GM18499 (cell line): ENCODE data around the gene XAF1.
"Not testable (repeated sequence)": the region's sequence is repeated elsewhere in the genome, so short reads cannot be mapped to it uniquely, and the experiment has no call there.

Experiments used
- ATAC-seq: cut with Tn5 transposase; IDR thresholded peaks from one replicate; pipeline ENCODE4 v1.9.1; 2021; ENCODE audit warnings: moderate number of reproducible peaks; ENCODE audit not compliant: insufficient read depth, unreplicated experiment

Gene XAF1

GRCh38 chr17:6753006-6753445 lies 2.8 kb upstream of the XAF1 start:
- no peak for ATAC-seq

GRCh38 chr17:6753546-6753945 lies 2.3 kb upstream of the XAF1 start:
- no peak for ATAC-seq

GRCh38 chr17:6755281-6755680 lies 565 bp upstream of the XAF1 start:
- ATAC-seq: no peak

- ATAC-seq: no peak
These were observed 682 bp downstream of the XAF1 start for GRCh38 chr17:6756425-6757031.

- no peak for ATAC-seq
These were observed 1.9 kb downstream of the XAF1 start for GRCh38 chr17:6757747-6758146.

GRCh38 chr17:6761779-6762178 lies 5.9 kb downstream of the XAF1 start:
- no peak for ATAC-seq

- ATAC-seq: no peak
These were observed 12.6 kb downstream of the XAF1 start for GRCh38 chr17:6768447-6768846.

GRCh38 chr17:6772016-6772415 lies 16.2 kb downstream of the XAF1 start:
- ATAC-seq: no peak

- not testable (repeated sequence) for ATAC-seq
These were observed 19.1 kb downstream of the XAF1 start for GRCh38 chr17:6774906-6775305.

GRCh38 chr17:6775871-6776405 lies 20.1 kb downstream of the XAF1 start, which contains the start of gene FBXO39:
Gene FBXO39, plus strand, starts transcription at chr17:6776215. Its CDS starts 3,654 bp downstream, at chr17:6779869.
- no peak for ATAC-seq

GRCh38 chr17:6779411-6779810 lies 23.6 kb downstream of the XAF1 start:
- ATAC-seq: no peak

- ATAC-seq: no peak
These were observed 24.2 kb downstream of the XAF1 start for GRCh38 chr17:6780001-6780400.

- ATAC-seq: no peak
These were observed 25.0 kb downstream of the XAF1 start for GRCh38 chr17:6780886-6781285.

GRCh38 chr17:6782244-6782643 lies 26.4 kb downstream of the XAF1 start:
- ATAC-seq: no peak

GRCh38 chr17:6786618-6787017 lies 30.8 kb downstream of the XAF1 start:
- no peak for ATAC-seq

GRCh38 chr17:6787081-6787693 lies 31.3 kb downstream of the XAF1 start:
- ATAC-seq: no peak

- no peak for ATAC-seq
These were observed 33.3 kb downstream of the XAF1 start for GRCh38 chr17:6789146-6789545.

- ATAC-seq: no peak
These were observed 38.1 kb downstream of the XAF1 start for GRCh38 chr17:6793748-6794493.

GRCh38 chr17:6796017-6796886 lies 40.4 kb downstream of the XAF1 start:
- no peak for ATAC-seq

- ATAC-seq: no peak
These were observed 41.1 kb downstream of the XAF1 start for GRCh38 chr17:6796887-6797490.
